Head of caudate nucleus (tissue), 42 donors: Measurements from ENCODE around the gene FAM193A.
A peak's percentile ranks its signal among the peaks of the same experiment; 100 is the strongest.
"Not testable (repeated sequence)": the region's sequence is repeated elsewhere in the genome, so short reads cannot be mapped to it uniquely, and the experiment has no call there.

Experiments used
- DNase-seq, 42 donors: peaks; one replicate each; pipeline versions ENCODE4 v3.0.0 to v3.0.0-alpha.2; 2020 to 2021; ENCODE audit warnings: mixed read lengths in 7 of 42
- intact Hi-C: fragments of 100-400 bp; cut with DNase I; formaldehyde crosslinking; loops from one replicate; pipeline ENCODE4 v1.15.0; 2022

Gene FAM193A

GRCh38 chr4:2636994-2637393, 100.5 kb downstream of the FAM193A start:
- DNase-seq = peak in 1 of 42 donors; percentile 10
- intact Hi-C loops = not testable (repeated sequence)

GRCh38 chr4:2637956-2638552, 101.6 kb downstream of the FAM193A start:
- DNase-seq = peak in 2 of 42 donors; percentile 12 to 13
- intact Hi-C loops = no loop called here

GRCh38 chr4:2638730-2639129, 102.3 kb downstream of the FAM193A start:
- DNase-seq = peak in 2 of 42 donors; percentile 1 to 8
- intact Hi-C loops = no loop called here

DNA sequence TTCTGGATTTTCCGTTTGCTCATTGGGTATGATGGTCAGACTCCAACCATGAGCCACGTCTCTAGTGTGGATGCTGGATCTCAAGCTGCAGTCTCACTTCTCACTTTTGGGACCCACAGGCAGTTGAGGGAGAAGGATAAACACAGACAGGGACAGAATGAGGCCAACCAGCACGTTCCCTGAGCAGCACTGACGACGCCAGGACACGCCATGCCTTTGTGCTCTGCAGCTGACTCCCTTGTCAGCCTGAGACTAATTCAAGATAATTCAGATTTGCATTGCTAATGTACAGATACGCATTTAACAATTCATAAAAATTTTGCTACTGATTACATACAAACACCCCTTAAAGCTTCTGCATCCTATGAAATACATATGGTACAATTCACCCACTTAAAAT, 106.5 kb downstream of the FAM193A start:
- DNase-seq = peak in 3 of 42 donors; percentile 4 to 9 (median 5)
- intact Hi-C loops = no loop called here

DNA sequence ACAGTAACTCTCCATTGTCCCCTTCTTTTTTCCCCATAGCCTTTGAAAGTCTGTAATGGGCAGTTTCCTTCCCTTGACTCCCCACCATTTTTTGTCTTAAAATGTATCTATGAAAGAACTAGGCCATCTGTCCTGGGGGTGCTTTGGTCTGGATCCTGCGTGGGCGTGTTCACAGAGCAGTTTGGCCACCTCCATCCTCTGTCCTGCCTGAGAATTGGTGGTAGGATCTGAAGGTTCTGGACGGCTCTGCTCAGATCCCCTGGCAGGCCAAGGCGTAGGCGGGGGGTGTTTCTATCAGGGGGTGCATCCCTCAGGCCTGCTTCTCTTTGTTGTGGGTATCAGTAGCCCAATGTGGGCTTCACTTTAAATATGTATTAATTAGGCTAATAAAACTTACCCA, 107.1 kb downstream of the FAM193A start:
- intact Hi-C loops = no loop called here
- DNase-seq = peak in 4 of 42 donors; percentile 1 to 16 (median 3)

DNA sequence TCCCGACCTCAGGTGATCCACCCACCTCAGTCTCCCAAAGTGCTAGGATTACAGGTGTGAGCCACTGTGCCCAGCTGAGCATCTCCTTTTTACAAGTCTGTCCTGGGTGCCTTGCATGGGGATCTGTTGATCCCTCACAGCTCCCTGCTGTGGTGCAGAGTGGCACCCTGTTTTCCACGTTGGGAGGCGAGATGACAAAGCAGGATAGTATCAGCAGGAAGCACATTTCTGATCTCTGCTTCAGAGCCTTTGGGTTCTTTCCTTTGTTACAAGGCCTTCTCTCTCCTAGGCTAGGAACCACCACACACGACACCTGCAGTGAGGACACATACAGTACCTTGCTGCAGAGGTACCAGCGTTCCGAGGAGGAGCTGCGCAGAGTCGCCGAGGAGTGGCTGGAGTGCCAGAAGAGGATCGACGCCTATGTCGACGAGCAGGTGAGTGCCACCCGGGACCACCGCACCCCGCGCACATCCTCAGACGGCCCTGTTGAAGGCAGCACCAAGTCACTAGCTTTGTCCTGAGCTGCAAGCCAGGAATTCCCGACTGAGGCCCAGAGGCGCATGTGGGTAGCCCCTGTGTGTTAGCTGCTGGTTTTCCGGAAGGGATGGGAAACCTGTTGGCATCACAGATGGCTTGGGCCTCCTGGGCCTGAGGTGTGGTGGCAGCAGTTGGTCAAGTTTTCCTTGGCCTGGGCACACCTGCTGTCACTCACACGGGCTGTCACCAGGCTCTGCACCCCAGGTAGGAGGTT, 110.1 kb downstream of the FAM193A start:
- intact Hi-C loops = no loop called here
- DNase-seq = peak in 4 of 42 donors; percentile 6 to 27 (median 16)

DNA sequence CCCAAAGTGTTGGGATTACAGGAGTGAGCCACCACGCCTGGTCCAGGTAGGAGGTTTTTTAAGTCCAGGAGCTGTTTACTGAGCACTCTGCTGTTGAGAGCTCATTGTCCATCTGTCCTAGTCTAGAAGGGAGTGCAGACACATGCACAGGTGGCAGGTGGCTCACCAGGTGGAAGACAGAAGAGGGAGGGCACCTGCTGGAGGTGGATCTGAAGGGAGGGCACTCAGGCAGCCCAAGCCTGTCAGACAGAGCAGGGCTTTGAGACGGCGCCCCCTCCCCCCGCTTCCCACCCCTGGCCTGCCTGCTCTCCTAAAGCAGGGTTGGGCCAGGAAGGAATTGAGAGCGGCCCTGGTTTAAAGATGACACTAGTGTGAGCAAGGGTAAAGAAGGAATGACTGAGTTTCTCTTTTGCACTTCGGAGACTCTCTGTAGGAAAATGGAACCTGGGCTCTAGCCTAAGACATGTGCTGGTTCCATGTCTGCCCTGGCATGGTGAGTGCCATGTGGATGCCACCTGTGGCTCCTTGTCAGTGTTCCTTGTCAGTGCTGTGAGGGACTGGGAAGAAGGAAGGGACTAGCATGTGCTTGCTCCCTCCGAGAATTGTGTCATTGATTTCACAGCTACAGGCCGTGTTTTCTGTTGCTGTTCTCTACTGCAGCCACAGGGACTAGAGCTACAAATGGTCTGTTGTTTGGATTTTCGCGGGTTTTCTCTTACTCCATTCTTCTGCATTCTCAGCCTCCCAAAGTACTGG, 111.1 kb downstream of the FAM193A start:
- intact Hi-C loops = no loop called here
- peak in 5 of 42 donors; percentile 1 to 35 (median 27) for DNase-seq

DNA sequence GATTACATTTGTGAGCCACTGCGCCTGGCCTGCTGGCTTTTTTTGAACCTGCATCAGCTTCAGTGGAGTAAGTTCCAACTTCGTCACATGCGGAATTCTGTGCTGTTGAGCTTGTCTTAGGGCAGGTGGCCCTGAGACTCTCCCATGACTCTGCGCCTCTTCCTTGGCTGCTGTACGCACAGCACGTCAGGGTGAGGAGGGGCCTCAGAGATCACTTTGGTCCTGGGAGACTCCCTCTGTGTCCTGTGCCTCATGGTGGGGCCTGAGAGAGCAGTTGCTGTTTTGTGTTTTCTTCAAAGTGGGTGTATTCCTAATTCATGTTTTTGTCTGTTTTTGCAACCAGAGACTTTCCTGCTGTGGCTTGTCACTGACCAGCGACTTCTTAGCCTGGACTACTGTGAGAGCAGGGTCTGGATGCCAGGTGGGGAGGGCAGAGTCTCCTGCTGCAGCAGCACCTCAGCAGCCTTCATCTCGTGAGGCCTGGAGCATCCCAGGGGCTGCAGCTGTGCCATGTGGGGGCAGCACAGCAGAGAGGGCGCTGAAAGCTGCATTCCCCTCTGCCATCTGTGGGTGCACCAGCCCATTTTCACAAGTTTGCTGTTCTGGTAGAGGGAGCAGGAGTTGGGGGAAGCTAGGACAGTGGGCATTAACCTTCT, 111.8 kb downstream of the FAM193A start:
- intact Hi-C loops = no loop called here
- DNase-seq = peak in 1 of 42 donors; percentile 18

GRCh38 chr4:2649604-2650114, 113.2 kb downstream of the FAM193A start:
- peak in 2 of 42 donors; percentile 7 to 12 for DNase-seq
- intact Hi-C loops = no loop called here

GRCh38 chr4:2650276-2650675, 113.8 kb downstream of the FAM193A start:
- DNase-seq = peak in 4 of 42 donors; percentile 12 to 24 (median 12)
- intact Hi-C loops = no loop called here

DNA sequence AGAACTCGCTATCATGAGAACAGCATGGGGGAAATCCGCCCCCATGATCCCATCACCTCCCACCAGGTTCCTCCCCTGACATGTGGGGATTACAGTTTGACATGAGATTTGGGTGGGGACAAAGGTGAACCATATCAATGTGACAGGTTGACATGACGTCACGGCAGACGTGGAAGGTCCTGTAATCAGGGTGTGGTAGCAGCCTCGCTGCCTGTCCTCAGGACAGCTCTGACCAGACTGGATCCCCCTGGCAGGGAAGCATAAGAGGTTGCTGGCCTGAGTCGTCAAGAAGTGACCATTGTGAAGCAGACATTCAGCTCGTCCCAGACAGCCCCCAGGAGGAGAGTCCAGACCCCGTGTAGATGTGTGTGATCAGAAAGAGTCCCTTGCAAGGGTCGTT, 115.1 kb downstream of the FAM193A start:
- peak in 2 of 42 donors; percentile 24 to 29 for DNase-seq
- intact Hi-C loops = no loop called here

DNA sequence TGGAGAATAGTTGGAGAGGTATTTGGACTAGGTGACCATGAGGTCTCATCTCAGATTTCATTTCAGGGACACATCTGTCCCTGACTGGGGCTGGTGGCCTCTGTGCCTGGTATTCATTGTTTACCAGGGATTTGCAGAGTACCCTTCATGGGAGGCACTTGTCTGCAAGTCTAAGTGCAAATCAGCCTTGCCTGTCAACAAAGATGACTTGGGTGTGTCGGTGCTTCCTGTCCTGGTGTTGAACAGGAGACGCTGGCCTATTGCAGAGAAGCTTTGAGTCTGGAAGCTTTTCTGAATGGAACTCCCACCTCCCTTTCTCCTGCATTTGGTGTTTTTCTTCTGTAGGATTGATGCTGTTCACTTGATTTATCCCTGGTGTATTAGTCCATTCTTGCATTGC, 115.6 kb downstream of the FAM193A start:
- intact Hi-C loops = no loop called here
- DNase-seq = peak in 2 of 42 donors; percentile 20 to 25

GRCh38 chr4:2652415-2653160, 116.1 kb downstream of the FAM193A start:
- DNase-seq = peak in 28 of 42 donors; percentile 11 to 75 (median 38)
- intact Hi-C loops = no loop called here

DNA sequence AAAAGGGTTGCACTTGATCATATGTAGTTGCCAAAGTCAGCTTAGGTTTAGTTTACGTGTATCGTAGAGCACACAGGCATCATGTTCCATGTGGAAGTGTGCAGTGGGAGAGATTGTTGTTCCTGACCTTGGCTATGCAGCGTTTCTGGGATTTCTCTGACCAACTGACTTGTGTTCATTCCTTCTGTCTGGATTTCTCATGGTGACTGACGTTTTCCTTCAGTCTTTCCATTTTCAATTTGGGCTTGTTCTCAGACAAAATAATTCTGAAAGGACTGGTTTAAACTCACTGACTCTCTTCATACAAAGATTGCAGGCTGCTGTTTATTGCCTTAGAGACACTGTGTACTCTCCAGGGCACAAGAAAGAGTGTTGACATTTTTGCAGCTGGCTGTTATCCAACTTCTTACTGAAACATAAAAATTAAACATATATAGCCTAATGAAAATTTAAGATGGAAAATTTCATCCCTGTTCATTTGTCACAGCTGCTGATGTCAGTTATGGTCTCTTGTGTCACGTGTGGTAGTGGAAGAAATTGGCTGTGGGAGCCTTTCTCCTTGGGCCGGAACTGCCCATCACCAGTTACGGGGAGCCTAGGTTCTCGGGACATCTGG, 124.3 kb downstream of the FAM193A start:
- DNase-seq = peak in 2 of 42 donors; percentile 32 to 39
- intact Hi-C loops = no loop called here

DNA sequence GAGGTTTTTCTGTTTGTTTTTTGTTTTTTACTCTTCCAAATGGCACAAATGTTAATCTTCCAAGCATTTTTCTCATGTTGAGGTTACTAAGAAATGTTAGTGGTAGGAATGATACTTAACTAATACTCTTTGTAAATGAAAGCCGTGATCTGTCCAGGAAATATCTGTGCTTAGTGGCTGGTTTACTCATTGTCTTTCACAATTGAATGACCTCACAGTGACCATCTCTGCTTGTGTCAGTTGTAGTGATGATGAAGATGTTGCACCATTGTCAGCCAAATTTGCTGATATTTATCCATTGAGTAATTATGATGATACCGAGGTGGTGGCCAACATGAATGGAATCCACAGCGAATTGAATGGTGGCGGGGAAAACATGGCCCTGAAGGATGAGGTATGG, 126.2 kb downstream of the FAM193A start:
- no peak for DNase-seq
- intact Hi-C loops = no loop called here

DNA sequence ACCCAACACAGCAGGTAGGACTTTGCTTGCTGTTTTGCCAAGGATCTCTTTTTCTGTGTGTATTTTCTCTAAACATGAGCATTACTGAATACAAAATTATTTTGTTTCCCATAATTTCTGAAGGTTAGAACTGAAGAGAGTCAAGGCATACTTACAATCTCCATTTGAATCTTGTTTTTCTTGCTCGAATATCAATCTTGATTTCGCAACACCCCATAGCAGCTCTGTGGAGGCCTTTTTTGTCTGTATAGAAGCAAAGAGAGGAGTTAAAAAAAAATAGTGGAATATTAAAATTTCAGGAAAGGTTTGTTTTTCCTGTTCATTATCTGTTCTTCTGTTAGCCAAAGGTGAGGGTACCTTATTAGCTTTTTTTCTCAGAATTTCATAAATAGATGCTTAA, 126.8 kb downstream of the FAM193A start:
- intact Hi-C loops = no loop called here
- DNase-seq = no peak

DNA sequence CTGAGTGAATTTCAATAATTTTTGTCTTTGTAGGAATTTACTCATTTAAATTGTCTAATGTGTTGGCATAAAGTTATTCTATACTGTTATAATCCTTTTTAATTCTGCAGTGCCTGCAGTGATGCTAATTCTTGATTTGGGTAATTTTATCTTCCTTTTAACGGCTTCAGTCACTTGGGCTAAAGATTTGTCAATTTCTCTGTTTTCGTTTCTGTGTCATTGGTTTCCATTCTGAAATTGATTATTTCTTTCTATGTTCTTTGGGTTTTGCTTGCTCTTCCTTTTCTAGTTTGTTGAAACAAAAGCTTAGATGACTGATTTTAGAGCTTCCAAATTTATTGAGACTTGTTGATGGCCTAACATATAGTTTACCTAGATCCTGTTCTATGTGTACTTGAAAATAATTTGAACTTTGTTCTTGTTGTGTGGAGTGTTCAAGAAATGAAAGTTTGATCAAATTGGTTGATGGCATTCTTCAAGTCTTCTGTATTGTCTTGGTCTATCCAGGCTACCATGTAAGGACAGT, 130.3 kb downstream of the FAM193A start:
- intact Hi-C loops = no loop called here
- no peak for DNase-seq

DNA sequence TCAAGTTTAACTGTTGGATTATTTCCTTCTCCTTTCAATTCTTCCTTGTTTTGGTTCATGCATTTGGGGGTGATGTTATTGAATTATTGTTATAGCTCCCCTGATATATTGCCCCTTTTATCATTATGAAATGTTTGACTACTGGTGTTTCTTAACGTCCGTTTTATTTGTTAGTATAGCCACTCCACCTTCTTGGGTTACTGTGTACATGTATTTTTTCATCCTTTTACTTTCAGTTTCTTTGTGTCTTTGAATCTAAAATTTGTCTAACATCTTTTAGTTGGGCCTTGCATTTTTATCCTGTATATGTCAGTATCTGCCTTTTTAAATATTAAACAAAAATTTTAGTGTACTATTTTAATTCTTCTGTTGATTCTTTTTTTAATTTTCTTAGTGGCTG, 131.0 kb downstream of the FAM193A start:
- intact Hi-C loops = no loop called here
- no peak for DNase-seq
